Stomach (tissue), 4 donors: ENCODE results near the gene SPATA31D1.
"Not testable (repeated sequence)": the region's sequence is repeated elsewhere in the genome, so short reads cannot be mapped to it uniquely, and the experiment has no call there.

Source experiments
- POLR2A ChIP-seq, 4 donors: fragments of 450-650 bp; IDR thresholded peaks; one replicate each; pipeline ENCODE4 v1.6.1; 2016; ENCODE audit warnings: antibody characterized with exemption in 4 of 4, control low read depth in 2 of 4, mild to moderate bottlenecking in 1 of 4, moderate library complexity in 1 of 4
- TF ChIP-seq, protein P1 (sequence below), 7 experiments: fragments of 450-650 bp in 4 of 7; fragments of 200-600 bp in 3 of 7; sonication (generic) in 3 of 7; IDR thresholded peaks; one replicate each; pipeline ENCODE4 v1.5.1; 2016 to 2019; ENCODE audit warnings: antibody characterized with exemption in 7 of 7, control low read depth in 2 of 7, mild to moderate bottlenecking in 1 of 7

DNA sequence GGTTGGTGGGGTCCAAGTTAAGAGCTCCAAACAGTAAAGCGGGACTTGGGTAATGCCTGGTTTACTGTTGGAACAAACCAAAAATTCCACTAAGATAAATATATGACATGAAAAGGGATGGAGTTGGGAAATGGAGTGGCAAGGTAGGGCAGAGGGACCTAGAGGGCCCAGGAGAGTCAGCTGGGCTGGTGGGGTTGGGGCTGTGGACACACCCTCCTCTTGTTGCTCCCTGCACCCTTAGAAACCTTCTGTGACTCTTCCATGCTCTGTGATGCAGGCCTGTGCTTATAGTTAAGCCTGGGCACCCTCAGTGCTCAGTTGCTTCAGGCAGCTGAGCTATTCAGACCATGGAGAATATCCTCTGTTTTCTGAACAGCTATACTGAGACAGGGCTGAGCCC, at the start of gene SPATA31D1:
- not testable (repeated sequence) for TF ChIP-seq POLR2A (IDR thresholded peaks at IDR 0.05)
- TF ChIP-seq, protein P1, sequence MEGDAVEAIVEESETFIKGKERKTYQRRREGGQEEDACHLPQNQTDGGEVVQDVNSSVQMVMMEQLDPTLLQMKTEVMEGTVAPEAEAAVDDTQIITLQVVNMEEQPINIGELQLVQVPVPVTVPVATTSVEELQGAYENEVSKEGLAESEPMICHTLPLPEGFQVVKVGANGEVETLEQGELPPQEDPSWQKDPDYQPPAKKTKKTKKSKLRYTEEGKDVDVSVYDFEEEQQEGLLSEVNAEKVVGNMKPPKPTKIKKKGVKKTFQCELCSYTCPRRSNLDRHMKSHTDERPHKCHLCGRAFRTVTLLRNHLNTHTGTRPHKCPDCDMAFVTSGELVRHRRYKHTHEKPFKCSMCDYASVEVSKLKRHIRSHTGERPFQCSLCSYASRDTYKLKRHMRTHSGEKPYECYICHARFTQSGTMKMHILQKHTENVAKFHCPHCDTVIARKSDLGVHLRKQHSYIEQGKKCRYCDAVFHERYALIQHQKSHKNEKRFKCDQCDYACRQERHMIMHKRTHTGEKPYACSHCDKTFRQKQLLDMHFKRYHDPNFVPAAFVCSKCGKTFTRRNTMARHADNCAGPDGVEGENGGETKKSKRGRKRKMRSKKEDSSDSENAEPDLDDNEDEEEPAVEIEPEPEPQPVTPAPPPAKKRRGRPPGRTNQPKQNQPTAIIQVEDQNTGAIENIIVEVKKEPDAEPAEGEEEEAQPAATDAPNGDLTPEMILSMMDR (IDR thresholded peaks at IDR 0.05): not testable (repeated sequence)
